K562 (cell line): ENCODE measurements around the gene CCDC82. TPM values are rescaled to one million over a fixed set of nuclear protein-coding genes. Genes with fewer than 3 reads are reported as not detected.

Experiments used
- ATAC-seq: fragments of 200-7000 bp; cut with Tn5 transposase; 3 replicates; pipeline ENCODE4 v1.9.1; 2020; ENCODE audit warnings: moderate library complexity
- BruUV-seq: library from RNA; stranded (reverse); fragments of 400-500 nt; replicated peaks from 2 replicates; lab custom pipeline; 2021; lab: Mats Ljungman, UMichigan
- CTCF ChIA-PET: fragments of 300-600 bp; formaldehyde crosslinking; extraction: SDS; loops from one replicate; lab custom pipeline; 2021; ENCODE audit warnings: low intra/inter-chr PET ratio; lab: Yijun Ruan, JAX
- POLR2A ChIA-PET: fragments of 300-600, 350-650 bp; sonication (Branson Sonifier 250); formaldehyde crosslinking; extraction: SDS; loops from one replicate; lab custom pipeline; 2021; ENCODE audit warnings: antibody characterized with exemption, inconsistent platforms; lab: Yijun Ruan, JAX
- DNase-seq, 4 experiments: peaks; one replicate each; pipeline versions ENCODE4 v3.0.0 to v3.0.0-alpha.2; 2011 to 2018; ENCODE audit warnings: low spot score in 3 of 4, mixed read lengths in 3 of 4; ENCODE audit errors: extremely low read depth in 1 of 4
- FAIRE-seq: peaks from 2 replicates; lab custom pipeline; 2011; peaks lifted over from hg19 to GRCh38; lab: Jason Lieb, UNC
- H2AFZ ChIP-seq: 2 replicates; pipeline ENCODE4 v1.6.0; 2011; ENCODE audit warnings: low read depth, low read length, control low read depth, inconsistent platforms
- H3K27ac ChIP-seq: fragments of 200-600 bp; 3 replicates; pipeline ENCODE4 v1.8.0; 2011; ENCODE audit warnings: low read depth, mild to moderate bottlenecking, control low read depth, inconsistent platforms, low read length, moderate library complexity, mixed read lengths; ENCODE audit errors: extremely low read depth
- H3K27me3 ChIP-seq, 2 experiments: fragments of 300-600 bp in 1 of 2; 2 replicates in 1 of 2; 3 replicates in 1 of 2; pipeline versions ENCODE4 v1.6.0 to v1.8.0; 2011; ENCODE audit warnings: inconsistent platforms in 2 of 2, low read length in 2 of 2, mild to moderate bottlenecking in 1 of 2, mixed read lengths in 1 of 2, moderate library complexity in 1 of 2; ENCODE audit not compliant: control insufficient read depth in 2 of 2, insufficient read depth in 2 of 2
- H3K36me3 ChIP-seq: fragments of 300-600 bp; 3 replicates; pipeline ENCODE4 v1.8.0; 2011; ENCODE audit warnings: mild to moderate bottlenecking, low read length, inconsistent platforms; ENCODE audit not compliant: control insufficient read depth, insufficient read depth
- H3K4me1 ChIP-seq, 2 experiments: fragments of 200-600 bp in 1 of 2; replicated peaks in 1 of 2; 2 replicates in 1 of 2; 3 replicates in 1 of 2; pipeline versions ENCODE4 v1.5.1 to v1.8.0; 2011; ENCODE audit warnings: inconsistent platforms in 2 of 2, low read length in 2 of 2, mild to moderate bottlenecking in 1 of 2, mixed read lengths in 1 of 2, moderate library complexity in 1 of 2; ENCODE audit not compliant: control insufficient read depth in 2 of 2, insufficient read depth in 2 of 2
- H3K4me2 ChIP-seq: 2 replicates; pipeline ENCODE4 v1.6.1; 2011; ENCODE audit warnings: low read length, control low read depth, inconsistent platforms, mixed read lengths; ENCODE audit not compliant: insufficient read depth
- H3K4me3 ChIP-seq: fragments of 200-600 bp; sonication (generic), shearing (Covaris generic); 2 replicates; pipeline ENCODE4 v1.5.1; 2016; ENCODE audit warnings: control low read depth, inconsistent platforms
- H3K79me2 ChIP-seq: fragments of 200-600 bp; 3 replicates; pipeline ENCODE4 v1.8.0; 2011; ENCODE audit warnings: low read length, inconsistent platforms; ENCODE audit not compliant: control insufficient read depth, insufficient read depth
- H3K9ac ChIP-seq, 2 experiments: 2 replicates each; pipeline versions ENCODE4 v1.6.0 to v1.6.1; 2011; ENCODE audit warnings: low read depth in 2 of 2, low read length in 2 of 2, control low read depth in 1 of 2, inconsistent platforms in 1 of 2, mild to moderate bottlenecking in 1 of 2, mixed read lengths in 1 of 2; ENCODE audit not compliant: insufficient read depth in 1 of 2
- H3K9me1 ChIP-seq: one replicate; pipeline ENCODE4 v1.6.0; 2011; ENCODE audit warnings: inconsistent platforms, mild to moderate bottlenecking, low read length, moderate library complexity; ENCODE audit not compliant: control insufficient read depth, insufficient read depth
- H3K9me3 ChIP-seq: replicated peaks from 2 replicates; pipeline ENCODE4 v1.5.1; 2011; ENCODE audit warnings: low read depth, low read length, inconsistent platforms; ENCODE audit not compliant: control insufficient read depth, insufficient read depth
- H4K20me1 ChIP-seq: replicated peaks from 2 replicates; pipeline ENCODE4 v1.6.1; 2011; ENCODE audit warnings: low read length, inconsistent platforms, mixed read lengths; ENCODE audit not compliant: control insufficient read depth, insufficient read depth
- ATF1 ChIP-seq, 2 experiments: fragments of 450-650 bp in 1 of 2; IDR thresholded peaks; 2 replicates each; pipeline ENCODE4 v1.6.1; 2016; ENCODE audit warnings: missing compliant biosample characterization in 1 of 2, missing genetic modification characterization in 1 of 2
- CAMTA2 ChIP-seq: fragments of 250-450 bp; sonication (Bioruptor Pico); conservative IDR thresholded peaks from 2 replicates; pipeline ENCODE4 v1.5.1; 2022
- DEAF1 ChIP-seq: fragments of 450-650 bp; formaldehyde crosslinking; IDR thresholded peaks from 2 replicates; pipeline ENCODE4 v1.4.0; 2020; ENCODE audit warnings: mild to moderate bottlenecking, moderate library complexity
- HEY1 ChIP-seq: fragments of 250-450 bp; sonication (Bioruptor Pico); IDR thresholded peaks from 2 replicates; pipeline ENCODE4 v1.5.0; 2020; ENCODE audit warnings: mild to moderate bottlenecking, moderate library complexity, borderline replicate concordance
- HINFP ChIP-seq: fragments of 450-650 bp; conservative IDR thresholded peaks from 2 replicates; pipeline ENCODE4 v1.6.1; 2016; ENCODE audit warnings: missing genetic modification characterization, low read depth, mild to moderate bottlenecking, control low read depth, missing compliant biosample characterization
- STAT5A ChIP-seq: IDR thresholded peaks from 2 replicates; pipeline ENCODE4 v1.6.1; 2012; ENCODE audit warnings: low read length, inconsistent platforms, borderline replicate concordance
- ZNF239 ChIP-seq: fragments of 250-450 bp; sonication (Bioruptor Pico); IDR thresholded peaks from 2 replicates; pipeline ENCODE4 v1.4.0; 2020; ENCODE audit warnings: mild to moderate bottlenecking
- ZNF253 ChIP-seq: fragments of 250-450 bp; sonication (Bioruptor Pico); conservative IDR thresholded peaks from 2 replicates; pipeline ENCODE4 v1.6.1; 2021; ENCODE audit warnings: mild to moderate bottlenecking
- ZNF324 ChIP-seq: fragments of 250-450 bp; sonication (Bioruptor Pico); IDR thresholded peaks from 2 replicates; pipeline ENCODE4 v1.4.0; 2020; ENCODE audit warnings: mild to moderate bottlenecking
- ZNF518B ChIP-seq: fragments of 250-450 bp; sonication (Bioruptor Pico); IDR thresholded peaks from 2 replicates; pipeline ENCODE4 v1.5.0; 2021; ENCODE audit warnings: mild to moderate bottlenecking, moderate library complexity
- WGBS: fragments of 100-300 bp; shearing (Covaris generic); methylation state at CpG from one replicate; pipeline ENCODE4 v1.1.6; 2016; ENCODE audit warnings: low coverage, mixed read lengths; ENCODE audit not compliant: insufficient coverage; ENCODE audit errors: missing lambda C conversion rate; 5-methylcytosine and 5-hydroxymethylcytosine counted together
- in situ Hi-C: fragments of 300-500 bp; cut with MboI; formaldehyde crosslinking; loops from 4 replicates; pipeline ENCODE4 v1.15.0; 2018; ENCODE audit warnings: inconsistent platforms, mixed read lengths
- intact Hi-C: fragments of 100-400 bp; cut with micrococcal nuclease; formaldehyde crosslinking; loops from 2 replicates; pipeline ENCODE4 v1.14.2; 2022
- polyA plus RNA-seq, 8 experiments: library from polyadenylated mRNA; depleted of rRNA in 4 of 8; stranded (reverse) in 5 of 8; unstranded in 3 of 8; fragments of >200 nt; fragmentation: Nextera tagmentation in 2 of 8; fragmentation: Illumina TruSeq in 1 of 8; extraction: Ambion mirVana in 2 of 8; extraction: Trizol in 1 of 8; gene quantifications; 2 replicates each; pipeline versions ENCODE4 v1.2.1 to v1.2.3, GENCODE V29; 2011 to 2014; ENCODE audit warnings: inconsistent platforms in 1 of 8, missing spikeins in 1 of 8
- total RNA-seq, 7 experiments: library from RNA; depleted of rRNA in 6 of 7; stranded (reverse); fragments of >200 nt in 6 of 7; fragmentation: Illumina TruSeq in 2 of 7; extraction: Trizol in 2 of 7; gene quantifications; 2 replicates each; pipeline versions ENCODE4 v1.2.1 to v1.2.3, GENCODE V29; 2011 to 2021; ENCODE audit warnings: low replicate concordance in 1 of 7

CCDC82 gene
- total and polyA plus RNA-seq, 9 of the 15 experiments (the other 6 are each of a cell fraction or from before 2014, with no cell fraction given) = 12.5 to 51.3 (median 24.5) TPM

- no peak overlapping the region for H3K4me3 ChIP-seq
- no peaks in the 10 kb centered on the region for H3K27me3 ChIP-seq
- 76% methylated on average over 1 of the region's 1 CpG for WGBS
- POLR2A ChIA-PET = interaction anchor here (0.8 to 1.4 kb wide), 4 partner anchors 14 to 24 kb away, joined by 3 to 4 read pairs (median 4); no protein-coding TSS in a partner anchor
- ATAC-seq (no peak), FAIRE-seq (no peak), DNase-seq (no peak)
- peaks cover 8 to 50% of the 10 kb centered on the region in 2 experiments for H3K4me1 ChIP-seq
- CTCF ChIA-PET = no interaction called here
- H3K36me3 ChIP-seq = no peaks in the 10 kb centered on the region
- no peak for TF ChIP-seq HINFP (tag)
- no peak for TF ChIP-seq DEAF1 (CRISPR knock-in tag)
- TF ChIP-seq ZNF239 (CRISPR knock-in tag) = no peak
- TF ChIP-seq STAT5A = no peak
- no peak for TF ChIP-seq ZNF518B (CRISPR knock-in tag)
- TF ChIP-seq CAMTA2 = no peak
- no peak for TF ChIP-seq ATF1 (CRISPR knock-in tag; IDR thresholded peaks at IDR 0.05)
- no peak for TF ChIP-seq ATF1 (tag; IDR thresholded peaks at IDR 0.05)
- no peak for TF ChIP-seq ZNF324 (CRISPR knock-in tag)
- no peak for TF ChIP-seq ZNF253
- no peak for TF ChIP-seq HEY1 (CRISPR knock-in tag)
- H3K79me2 ChIP-seq = peaks cover 5% of the 10 kb centered on the region; the same call in 1 of the 3 replicates
- H3K9me3 ChIP-seq = no peaks in the 10 kb centered on the region
- no peak overlapping the region for H2AFZ ChIP-seq
- intact Hi-C loops = no loop called here
- no peak overlapping the region for H3K27ac ChIP-seq
- no TSS peak for BruUV-seq
- in situ Hi-C loops = no loop called here
- H3K9me1 ChIP-seq = no peaks in the 10 kb centered on the region
- no peak overlapping the region for H3K4me2 ChIP-seq
- 0 out of 2 replicates have a peak, but pooled peaks cover 4% of the 10 kb centered on the region for H4K20me1 ChIP-seq
- H3K9ac ChIP-seq = no peak overlapping the region
Observed at GRCh38 chr11:96306071-96306470, 83.6 kb downstream of the CCDC82 start.
